WERI-Rb-1 (cell line): ENCODE measurements around the gene PLEKHH1.

ENCODE experiments used
- DNase-seq: peaks from one replicate; pipeline ENCODE4 v3.0.0-alpha.2; 2020
- H3K27ac ChIP-seq: fragments of 250-450 bp; sonication (Bioruptor Pico); 2 replicates; pipeline ENCODE4 v1.5.1; 2020; ENCODE audit warnings: mild to moderate bottlenecking, moderate library complexity
- H3K27me3 ChIP-seq: fragments of 250-450 bp; sonication (Bioruptor Pico); 2 replicates; pipeline ENCODE4 v1.5.1; 2021; ENCODE audit warnings: mild to moderate bottlenecking, low read depth, moderate library complexity; ENCODE audit not compliant: insufficient read depth, severe bottlenecking
- H3K36me3 ChIP-seq: fragments of 250-450 bp; sonication (Bioruptor Pico); 2 replicates; pipeline ENCODE4 v1.5.1; 2020; ENCODE audit warnings: mild to moderate bottlenecking, moderate library complexity
- H3K4me3 ChIP-seq: 2 replicates; pipeline ENCODE4 v1.5.1; 2011; ENCODE audit warnings: low read depth, mild to moderate bottlenecking, control low read depth, low read length
- H3K9me3 ChIP-seq: fragments of 250-450 bp; sonication (Bioruptor Pico); 2 replicates; pipeline ENCODE4 v1.5.1; 2021; ENCODE audit warnings: mild to moderate bottlenecking, moderate library complexity; ENCODE audit not compliant: severe bottlenecking
- CTCF ChIP-seq: IDR thresholded peaks from 2 replicates; pipeline ENCODE4 v1.5.1; 2011; ENCODE audit warnings: low read depth, mild to moderate bottlenecking, control low read depth, inconsistent platforms, low read length

Gene PLEKHH1

GRCh38 chr14:67512463-67513310 lies 20.4 kb upstream of the PLEKHH1 start:
- no peak overlapping the region for H3K27ac ChIP-seq
- TF ChIP-seq CTCF, result no peak
- no peaks in the 10 kb centered on the region for H3K36me3 ChIP-seq
- H3K9me3 ChIP-seq, result no peaks in the 10 kb centered on the region
- H3K27me3 ChIP-seq, result peaks cover 20% of the 10 kb centered on the region
- no peak for DNase-seq
- H3K4me3 ChIP-seq, result no peak overlapping the region

GRCh38 chr14:67513631-67514108 lies 19.4 kb upstream of the PLEKHH1 start:
- DNase-seq, result no peak
- H3K9me3 ChIP-seq, result no peaks in the 10 kb centered on the region
- no peak overlapping the region for H3K4me3 ChIP-seq
- H3K27ac ChIP-seq, result no peak overlapping the region
- H3K27me3 ChIP-seq, result peaks cover 20% of the 10 kb centered on the region
- no peak for TF ChIP-seq CTCF
- H3K36me3 ChIP-seq, result no peaks in the 10 kb centered on the region

- no peak for TF ChIP-seq CTCF
- DNase-seq, result no peak
- peaks cover 20% of the 10 kb centered on the region for H3K27me3 ChIP-seq
- no peak overlapping the region for H3K27ac ChIP-seq
- no peaks in the 10 kb centered on the region for H3K9me3 ChIP-seq
- H3K4me3 ChIP-seq, result no peak overlapping the region; the same call in 1 of the 2 replicates
- no peaks in the 10 kb centered on the region for H3K36me3 ChIP-seq
Measured at GRCh38 chr14:67514203-67514607, 18.9 kb upstream of the PLEKHH1 start.

- Histone ChIP-seq H3K27me3 (peaks cover 20% of the 10 kb centered on the region), H3K27ac (no peak overlapping the region), H3K4me3 (peak overlapping the region; percentile 46), H3K9me3 (no peaks in the 10 kb centered on the region), H3K36me3 (no peaks in the 10 kb centered on the region)
- no peak for TF ChIP-seq CTCF
- peak; percentile 18 for DNase-seq
Measured at GRCh38 chr14:67514650-67515385, 18.3 kb upstream of the PLEKHH1 start.

GRCh38 chr14:67515386-67516079 lies 17.6 kb upstream of the PLEKHH1 start:
- H3K36me3 ChIP-seq, result no peaks in the 10 kb centered on the region
- H3K27ac ChIP-seq, result no peak overlapping the region
- TF ChIP-seq CTCF, result no peak
- H3K27me3 ChIP-seq, result peaks cover 20% of the 10 kb centered on the region
- DNase-seq, result peak; percentile 20
- H3K9me3 ChIP-seq, result no peaks in the 10 kb centered on the region
- peak overlapping the region; percentile 46 for H3K4me3 ChIP-seq
